Esophagus (tissue), 2 donors: ENCODE measurements around the gene ULK4. TPM values are rescaled to one million over a fixed set of nuclear protein-coding genes. Genes with fewer than 3 reads are reported as not detected.

Experiments
- H3K27ac ChIP-seq, 2 donors: one replicate each; pipeline ENCODE4 v1.5.1; 2013; ENCODE audit warnings: low read depth in 2 of 2, mild to moderate bottlenecking in 2 of 2, inconsistent platforms in 1 of 2, low read length in 1 of 2, moderate library complexity in 1 of 2
- H3K27me3 ChIP-seq, 2 donors: one replicate each; pipeline ENCODE4 v1.6.1; 2013; ENCODE audit warnings: low read length in 2 of 2, control low read depth in 1 of 2, mild to moderate bottlenecking in 1 of 2; ENCODE audit not compliant: insufficient read depth in 2 of 2, control insufficient read depth in 1 of 2
- H3K36me3 ChIP-seq, 2 donors: one replicate each; pipeline ENCODE4 v1.6.1; 2013; ENCODE audit warnings: low read length in 1 of 2; ENCODE audit not compliant: control insufficient read depth in 2 of 2, insufficient read depth in 2 of 2
- H3K4me1 ChIP-seq, 2 donors: one replicate each; pipeline ENCODE4 v1.6.1; 2013; ENCODE audit warnings: low read length in 1 of 2; ENCODE audit not compliant: control insufficient read depth in 2 of 2, insufficient read depth in 2 of 2
- H3K4me3 ChIP-seq, 2 donors: one replicate each; pipeline ENCODE4 v1.5.1; 2013; ENCODE audit warnings: low read length in 2 of 2, mild to moderate bottlenecking in 2 of 2, low read depth in 1 of 2, moderate library complexity in 1 of 2
- H3K9me3 ChIP-seq, 2 donors: one replicate each; pipeline ENCODE4 v1.6.1; 2013; ENCODE audit warnings: mild to moderate bottlenecking in 2 of 2, low read depth in 1 of 2, low read length in 1 of 2, moderate library complexity in 1 of 2; ENCODE audit not compliant: control insufficient read depth in 2 of 2, insufficient read depth in 1 of 2
- WGBS, 2 donors: extraction: QIAGEN DNeasy Blood & Tissue Kit; methylation state at CpG; one replicate each; pipeline ENCODE4 v1.1.7; 2013; 5-methylcytosine and 5-hydroxymethylcytosine counted together
- polyA plus RNA-seq, 2 donors: library from polyadenylated mRNA; stranded (reverse); fragments of 200-250 nt; gene quantifications; one replicate each; pipeline ENCODE4 v1.2.3, GENCODE V29; 2013
- donor health status: healthy with polysubstance abuse.
- donor health status: Bipolar disorder and iron deficiency.

Gene ULK4
- polyA plus RNA-seq, 2 donors, result 1.1 to 1.3 TPM

DNA sequence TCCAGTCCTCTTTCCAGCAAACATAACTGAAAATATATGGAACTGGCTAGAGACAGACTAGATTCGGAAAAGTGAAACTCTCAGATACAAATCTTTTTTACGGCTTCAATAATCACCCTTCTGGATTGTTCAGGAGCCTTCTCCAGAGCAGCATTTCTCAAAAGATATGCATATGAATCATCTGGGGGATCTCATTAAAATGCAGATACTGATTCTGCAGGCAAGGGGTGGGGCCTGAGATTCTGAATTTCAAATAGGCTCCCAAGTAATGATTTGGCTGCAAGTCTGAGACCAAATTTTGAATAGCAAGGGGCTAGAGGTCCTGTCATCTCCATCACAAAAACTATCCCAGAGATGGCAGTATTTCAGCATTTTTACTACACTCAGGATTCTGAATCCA is 597.2 kb downstream of the ULK4 start:
- no peak overlapping the region for H3K27ac ChIP-seq

GRCh38 chr3:41363830-41364523 is 597.9 kb downstream of the ULK4 start:
- H3K4me1 ChIP-seq, result peaks cover 3 to 6% of the 10 kb centered on the region in 2 donors
- 75 to 80% methylated on average over 4 of the region's 4 CpGs for WGBS, 2 donors

More for the DNA sequence above, 597.2 kb downstream of the ULK4 start:
- H3K4me3 ChIP-seq, result no peak overlapping the region
- no peaks in the 10 kb centered on the region for H3K27me3 ChIP-seq
- WGBS, 2 donors, result 47 to 53% methylated on average over 2 of the region's 2 CpGs
- peaks cover 3 to 6% of the 10 kb centered on the region in 2 donors for H3K4me1 ChIP-seq
- H3K9me3 ChIP-seq, result no peaks in the 10 kb centered on the region
- no peaks in the 10 kb centered on the region for H3K36me3 ChIP-seq

GRCh38 chr3:41362638-41363559 is 599.0 kb downstream of the ULK4 start:
- H3K4me3 ChIP-seq, result no peak overlapping the region
- no peaks in the 10 kb centered on the region for H3K9me3 ChIP-seq
- no peaks in the 10 kb centered on the region for H3K36me3 ChIP-seq
- H3K27ac ChIP-seq, result no peak overlapping the region
- H3K27me3 ChIP-seq, result no peaks in the 10 kb centered on the region
- H3K4me1 ChIP-seq, result peaks cover 3 to 6% of the 10 kb centered on the region in 2 donors
- 64 to 73% methylated on average over 5 of the region's 5 CpGs for WGBS, 2 donors

More at GRCh38 chr3:41363830-41364523, 597.9 kb downstream of the ULK4 start:
- H3K27ac ChIP-seq, result no peak overlapping the region
- no peak overlapping the region for H3K4me3 ChIP-seq
- H3K9me3 ChIP-seq, result no peaks in the 10 kb centered on the region
- no peaks in the 10 kb centered on the region for H3K27me3 ChIP-seq
- H3K36me3 ChIP-seq, result no peaks in the 10 kb centered on the region

DNA sequence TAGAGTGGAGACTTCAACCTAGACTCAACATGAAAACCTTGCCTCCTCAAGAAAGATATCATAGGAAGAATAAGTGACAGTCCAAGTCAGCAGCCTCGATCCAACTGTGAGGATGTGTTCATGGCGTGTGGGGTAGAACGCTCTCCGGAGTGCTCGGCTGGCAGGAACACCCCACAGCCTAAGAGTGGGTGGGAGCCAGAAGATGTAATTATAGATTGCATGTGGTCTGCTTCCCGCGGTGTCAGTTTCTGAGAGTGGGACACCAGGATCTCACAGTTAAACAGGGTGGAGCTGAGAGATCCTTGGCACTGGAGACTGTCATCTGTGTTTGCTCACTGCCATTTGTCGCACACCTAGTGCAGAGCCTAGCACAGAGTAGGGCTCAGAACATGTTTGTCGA is 604.6 kb downstream of the ULK4 start:
- Histone ChIP-seq H3K4me1 (no peaks in the 10 kb centered on the region), H3K36me3 (no peaks in the 10 kb centered on the region), H3K9me3 (no peaks in the 10 kb centered on the region), H3K27me3 (no peaks in the 10 kb centered on the region), H3K4me3 (no peak overlapping the region), H3K27ac (no peak overlapping the region)
- WGBS, 2 donors, result 88 to 90% methylated on average over 9 of the region's 9 CpGs

DNA sequence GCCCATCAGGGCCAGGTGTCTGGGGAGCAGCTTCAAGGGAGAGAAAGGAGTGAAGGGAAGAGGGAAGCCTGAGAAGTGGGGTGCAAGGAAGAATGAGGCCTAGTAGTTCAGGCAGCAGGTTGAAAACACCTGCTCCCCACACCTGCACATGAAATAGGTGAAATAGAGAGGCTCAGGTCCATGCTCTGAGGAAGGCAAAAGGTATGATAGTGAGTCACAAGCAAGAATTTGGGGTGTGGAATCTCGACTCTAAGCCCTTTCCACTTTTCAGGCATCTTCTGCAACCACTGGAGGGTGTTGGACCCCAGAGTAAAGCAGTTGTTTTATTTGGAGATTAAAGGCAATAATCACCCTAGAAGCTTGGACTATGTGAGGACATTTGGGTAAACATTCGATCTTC is 605.1 kb downstream of the ULK4 start:
- 54 to 58% methylated on average over 2 of the region's 2 CpGs for WGBS, 2 donors

DNA sequence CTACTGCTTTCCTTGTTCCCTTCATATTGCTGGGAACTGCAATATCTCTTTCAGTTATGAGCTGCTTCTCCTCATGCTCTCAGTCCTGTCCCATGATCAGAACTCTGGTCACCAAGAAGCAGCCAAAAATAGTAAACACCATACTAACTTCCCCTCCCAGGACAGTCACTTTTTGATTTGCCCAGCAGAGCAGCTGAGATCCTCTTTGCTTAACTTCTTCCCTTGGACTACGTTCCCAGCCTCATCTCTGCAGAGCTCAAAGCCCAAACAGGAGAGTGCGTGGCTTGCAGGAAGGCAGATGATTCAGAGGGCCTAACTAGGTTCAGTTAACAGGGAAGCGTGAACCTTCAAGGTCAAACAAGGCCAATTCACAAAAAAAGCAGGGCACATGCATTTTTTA is 609.4 kb downstream of the ULK4 start:
- no peak overlapping the region for H3K27ac ChIP-seq
- no peaks in the 10 kb centered on the region for H3K36me3 ChIP-seq
- H3K9me3 ChIP-seq, result no peaks in the 10 kb centered on the region
- 85 to 87% methylated on average over 3 of the region's 3 CpGs for WGBS, 2 donors
- peaks cover 0 to 2% of the 10 kb centered on the region in 2 donors for H3K4me1 ChIP-seq
- no peaks in the 10 kb centered on the region for H3K27me3 ChIP-seq
- no peak overlapping the region for H3K4me3 ChIP-seq

More for the DNA sequence above, 605.1 kb downstream of the ULK4 start:
- H3K27me3 ChIP-seq, result no peaks in the 10 kb centered on the region
- peaks cover 0 to 2% of the 10 kb centered on the region in 2 donors for H3K4me1 ChIP-seq
- no peaks in the 10 kb centered on the region for H3K9me3 ChIP-seq
- H3K36me3 ChIP-seq, result no peaks in the 10 kb centered on the region
- no peak overlapping the region for H3K4me3 ChIP-seq
- no peak overlapping the region for H3K27ac ChIP-seq

- no peaks in the 10 kb centered on the region for H3K36me3 ChIP-seq
- H3K9me3 ChIP-seq, result no peaks in the 10 kb centered on the region
- H3K27ac ChIP-seq, result no peak overlapping the region
- H3K4me1 ChIP-seq, result peaks cover 0 to 2% of the 10 kb centered on the region in 2 donors
- H3K27me3 ChIP-seq, result no peaks in the 10 kb centered on the region
- no peak overlapping the region for H3K4me3 ChIP-seq
- 48 to 56% methylated on average over 2 of the region's 2 CpGs for WGBS, 2 donors
These were observed 611.5 kb downstream of the ULK4 start for GRCh38 chr3:41350441-41350840.

DNA sequence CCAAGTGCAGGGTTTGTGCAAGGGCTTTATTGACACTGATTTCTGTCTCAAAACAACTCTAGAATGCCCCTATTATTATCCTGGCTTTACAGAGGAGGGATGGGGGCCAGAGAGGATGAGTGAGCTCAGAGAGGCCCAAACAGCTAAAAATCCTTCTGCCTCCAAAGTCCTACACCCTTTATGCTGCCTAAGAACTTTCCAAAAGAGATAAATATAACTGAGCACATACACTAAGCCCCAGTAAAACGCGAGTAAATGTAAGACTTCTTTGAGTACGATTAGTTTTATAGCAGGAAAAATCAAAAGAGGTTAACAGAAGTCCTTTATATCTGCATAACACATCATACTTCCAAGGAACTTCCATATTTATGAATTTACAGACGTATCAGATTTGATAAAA is 613.5 kb downstream of the ULK4 start:
- Histone ChIP-seq H3K9me3 (no peaks in the 10 kb centered on the region), H3K4me3 (no peak overlapping the region), H3K36me3 (no peaks in the 10 kb centered on the region), H3K27me3 (no peaks in the 10 kb centered on the region), H3K27ac (no peak overlapping the region), H3K4me1 (peaks cover 0 to 2% of the 10 kb centered on the region in 2 donors)
- 87 to 94% methylated on average over 4 of the region's 4 CpGs for WGBS, 2 donors

GRCh38 chr3:41346698-41347270 is 615.1 kb downstream of the ULK4 start:
- H3K27ac ChIP-seq, result no peak overlapping the region
- WGBS, 2 donors, result 48 to 58% methylated on average over 4 of the region's 4 CpGs
- H3K4me3 ChIP-seq, result no peak overlapping the region

More at GRCh38 chr3:41346698-41347270, 615.1 kb downstream of the ULK4 start:
- H3K36me3 ChIP-seq, result no peaks in the 10 kb centered on the region
- H3K27me3 ChIP-seq, result no peaks in the 10 kb centered on the region
- H3K9me3 ChIP-seq, result no peaks in the 10 kb centered on the region
- no peaks in the 10 kb centered on the region for H3K4me1 ChIP-seq
